GM21360 (cell line): ENCODE measurements around the gene CRB3.

Source experiments
- ATAC-seq: cut with Tn5 transposase; IDR thresholded peaks from one replicate; pipeline ENCODE4 v1.9.1; 2021; ENCODE audit warnings: mild to moderate bottlenecking, moderate library complexity; ENCODE audit not compliant: unreplicated experiment

CRB3 gene

GRCh38 chr19:6465663-6466062 is 1.6 kb downstream of the CRB3 start:
- ATAC-seq = no peak

- ATAC-seq = no peak
These were observed 2.6 kb downstream of the CRB3 start for GRCh38 chr19:6466526-6467248.

GRCh38 chr19:6467384-6467783 is 3.3 kb downstream of the CRB3 start:
- ATAC-seq = no peak

- no peak for ATAC-seq
These were observed 6.1 kb downstream of the CRB3 start for GRCh38 chr19:6470173-6470572.

- no peak for ATAC-seq
These were observed 7.0 kb downstream of the CRB3 start for GRCh38 chr19:6471076-6471475.

- no peak for ATAC-seq
These were observed 8.6 kb downstream of the CRB3 start for GRCh38 chr19:6472713-6473112.

- no peak for ATAC-seq
These were observed 9.6 kb downstream of the CRB3 start for GRCh38 chr19:6473647-6474046.

- ATAC-seq = no peak
These were observed 11.4 kb downstream of the CRB3 start for GRCh38 chr19:6475321-6476108.

- ATAC-seq = no peak
These were observed 12.3 kb downstream of the CRB3 start for GRCh38 chr19:6476155-6476895.

GRCh38 chr19:6476896-6477431 is 12.9 kb downstream of the CRB3 start:
- ATAC-seq = no peak

GRCh38 chr19:6478815-6479214 is 14.7 kb downstream of the CRB3 start:
- no peak for ATAC-seq

GRCh38 chr19:6479836-6480398 is 15.8 kb downstream of the CRB3 start:
- no peak for ATAC-seq

GRCh38 chr19:6480848-6481415 is 16.9 kb downstream of the CRB3 start:
- ATAC-seq = no peak

GRCh38 chr19:6481541-6482342 is 17.7 kb downstream of the CRB3 start, which contains the start of gene DENND1C:
Gene DENND1C (minus strand): TSS chr19:6481787. CDS start chr19:6481695, 92 bp downstream.
- ATAC-seq = no peak

GRCh38 chr19:6482343-6482686 is 18.2 kb downstream of the CRB3 start:
- ATAC-seq = no peak

- ATAC-seq = no peak
These were observed 19.2 kb downstream of the CRB3 start for GRCh38 chr19:6483235-6483634.

- ATAC-seq = no peak
These were observed 20.2 kb downstream of the CRB3 start for GRCh38 chr19:6484230-6484629.

GRCh38 chr19:6484831-6485230 is 20.8 kb downstream of the CRB3 start:
- no peak for ATAC-seq

- ATAC-seq = no peak
These were observed 25.4 kb downstream of the CRB3 start for GRCh38 chr19:6489278-6490061.
